ENCODE results near the gene PLEKHH1.

The PLEKHH1 gene

DNA sequence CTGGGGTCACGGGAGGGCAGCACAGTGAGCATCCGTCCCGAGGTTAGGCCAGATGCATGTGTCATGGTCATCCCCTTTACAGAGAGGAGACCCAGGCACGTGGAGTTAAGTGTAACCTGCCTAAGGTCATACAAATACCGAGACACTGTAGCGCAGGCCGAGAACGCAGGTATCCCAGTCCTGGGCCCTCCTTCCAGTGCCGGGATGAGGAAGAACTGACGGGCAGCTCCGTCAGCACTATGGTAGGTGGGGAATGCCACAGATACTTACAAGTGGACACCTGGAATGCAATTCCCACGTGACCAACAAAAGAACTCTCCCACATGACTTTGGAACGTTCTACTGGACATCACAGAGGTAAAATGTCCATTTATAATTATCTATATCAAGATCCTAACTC is 35.9 kb upstream of the PLEKHH1 start:
- TF ChIP-seq, protein P1, sequence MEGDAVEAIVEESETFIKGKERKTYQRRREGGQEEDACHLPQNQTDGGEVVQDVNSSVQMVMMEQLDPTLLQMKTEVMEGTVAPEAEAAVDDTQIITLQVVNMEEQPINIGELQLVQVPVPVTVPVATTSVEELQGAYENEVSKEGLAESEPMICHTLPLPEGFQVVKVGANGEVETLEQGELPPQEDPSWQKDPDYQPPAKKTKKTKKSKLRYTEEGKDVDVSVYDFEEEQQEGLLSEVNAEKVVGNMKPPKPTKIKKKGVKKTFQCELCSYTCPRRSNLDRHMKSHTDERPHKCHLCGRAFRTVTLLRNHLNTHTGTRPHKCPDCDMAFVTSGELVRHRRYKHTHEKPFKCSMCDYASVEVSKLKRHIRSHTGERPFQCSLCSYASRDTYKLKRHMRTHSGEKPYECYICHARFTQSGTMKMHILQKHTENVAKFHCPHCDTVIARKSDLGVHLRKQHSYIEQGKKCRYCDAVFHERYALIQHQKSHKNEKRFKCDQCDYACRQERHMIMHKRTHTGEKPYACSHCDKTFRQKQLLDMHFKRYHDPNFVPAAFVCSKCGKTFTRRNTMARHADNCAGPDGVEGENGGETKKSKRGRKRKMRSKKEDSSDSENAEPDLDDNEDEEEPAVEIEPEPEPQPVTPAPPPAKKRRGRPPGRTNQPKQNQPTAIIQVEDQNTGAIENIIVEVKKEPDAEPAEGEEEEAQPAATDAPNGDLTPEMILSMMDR (IDR thresholded peaks at IDR 0.05; ENCODE audit: control insufficient read depth, extremely low read depth, insufficient read depth), result no peak
- H3K4me3 ChIP-seq (ENCODE audit: low read depth, low read length), result no peak overlapping the region
- DNase-seq (ENCODE audit: low read depth), result no peak

DNA sequence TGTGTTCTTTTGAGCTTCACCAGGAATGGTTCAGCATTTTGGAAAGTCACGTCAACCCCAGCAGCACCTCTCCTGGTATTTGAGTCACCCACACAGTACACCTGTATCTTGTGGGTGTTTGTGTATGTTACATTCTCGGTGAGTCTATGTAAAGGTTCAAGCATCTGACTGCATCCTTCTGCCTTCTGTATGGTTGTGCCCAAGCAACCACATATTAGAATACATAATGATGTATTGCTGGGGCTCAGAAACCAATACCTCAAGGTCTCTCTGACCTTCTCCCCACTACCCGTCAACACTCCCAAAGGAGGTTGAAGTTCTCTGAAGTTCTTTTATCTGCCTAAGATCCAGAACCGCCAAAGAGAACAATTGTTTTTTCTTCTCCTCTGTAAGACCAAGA is 35.4 kb upstream of the PLEKHH1 start:
- DNase-seq (ENCODE audit: low read depth), result no peak
- H3K4me3 ChIP-seq (ENCODE audit: low read depth, low read length), result no peak overlapping the region
- TF ChIP-seq, protein P1 (IDR thresholded peaks at IDR 0.05; ENCODE audit: control insufficient read depth, extremely low read depth, insufficient read depth), result no peak

DNA sequence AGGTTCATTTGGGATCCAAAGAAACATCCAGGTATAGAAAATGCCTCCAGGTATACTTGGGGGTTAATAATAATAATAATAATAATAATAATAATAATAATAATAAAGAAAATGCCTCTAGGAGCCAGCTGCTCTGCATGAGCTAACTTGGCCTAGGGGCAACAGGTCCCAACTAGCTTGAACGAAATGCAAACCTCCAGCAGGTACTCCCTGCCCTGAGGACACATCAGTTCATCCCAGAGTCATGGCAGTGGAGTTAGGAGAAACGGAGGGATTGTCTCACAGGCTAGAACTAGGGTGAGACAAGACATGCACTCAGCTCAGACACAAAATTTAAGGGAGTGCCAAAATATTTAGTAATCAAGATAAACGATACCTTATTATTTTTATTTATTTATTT is 32.1 kb upstream of the PLEKHH1 start:
- DNase-seq (ENCODE audit: low read depth), result no peak
- H3K4me3 ChIP-seq (ENCODE audit: low read depth, low read length), result no peak overlapping the region
- TF ChIP-seq, protein P1 (IDR thresholded peaks at IDR 0.05; ENCODE audit: control insufficient read depth, extremely low read depth, insufficient read depth), result no peak

DNA sequence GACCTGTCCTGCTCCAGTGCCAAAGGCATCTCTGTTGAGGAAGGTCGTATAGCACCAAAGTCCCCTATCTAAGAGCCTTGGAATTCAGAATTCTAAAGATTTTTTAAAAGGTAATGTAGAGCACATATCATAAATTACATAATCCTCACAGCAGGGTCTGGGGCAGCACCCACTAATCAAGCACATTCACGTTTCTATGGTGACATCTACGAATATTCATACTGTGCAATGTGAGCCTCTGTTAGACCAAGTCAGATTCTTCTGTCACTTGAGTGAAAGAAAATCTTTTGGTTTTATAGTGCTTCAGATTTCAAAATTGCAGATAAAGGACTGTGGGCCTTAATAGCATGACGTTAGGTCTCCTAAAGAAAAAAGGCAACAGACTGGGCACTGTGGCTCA is 31.4 kb upstream of the PLEKHH1 start:
- no peak for DNase-seq (ENCODE audit: low read depth)
- TF ChIP-seq, protein P1 (IDR thresholded peaks at IDR 0.05; ENCODE audit: control insufficient read depth, extremely low read depth, insufficient read depth), result no peak
- no peak overlapping the region for H3K4me3 ChIP-seq (ENCODE audit: low read depth, low read length)

DNA sequence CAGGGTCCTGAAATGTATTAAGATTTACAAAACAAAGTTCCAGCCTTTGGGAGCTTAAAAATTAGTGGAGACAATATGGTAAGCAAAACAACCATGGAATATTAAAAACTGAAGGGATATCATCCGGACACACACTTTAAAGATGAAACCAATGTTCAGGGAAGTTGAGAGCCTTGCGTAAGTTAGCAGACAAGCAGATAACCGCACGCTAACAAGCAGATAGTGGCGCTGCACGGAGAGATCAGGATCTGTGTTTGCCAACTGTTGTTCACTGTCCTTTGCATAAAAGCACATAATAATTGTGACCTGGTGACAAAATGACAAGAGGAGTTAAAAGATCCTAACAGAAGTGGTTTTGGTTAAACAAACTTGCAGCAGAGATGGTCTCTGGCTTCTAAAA is 30.2 kb upstream of the PLEKHH1 start:
- no peak overlapping the region for H3K4me3 ChIP-seq (ENCODE audit: low read depth, low read length)

DNA sequence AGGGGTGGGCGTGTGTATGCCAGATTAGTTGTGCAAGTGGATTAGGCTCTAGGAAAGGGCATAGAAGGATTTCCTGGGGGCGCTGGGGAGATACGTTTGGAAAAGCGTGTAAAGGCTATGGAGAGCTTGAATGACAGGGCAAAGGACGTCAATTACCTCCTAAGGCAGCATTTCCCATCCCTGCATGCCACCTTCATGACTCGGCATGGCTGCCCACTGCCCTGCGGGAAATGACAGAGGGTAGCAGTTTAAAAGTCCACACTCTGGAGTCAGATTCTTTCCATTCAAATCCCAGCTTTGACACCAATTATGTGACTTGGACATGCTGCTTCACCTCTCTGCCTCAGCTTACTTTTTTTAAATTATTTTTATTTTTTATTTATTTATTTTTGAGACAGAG is 29.8 kb upstream of the PLEKHH1 start:
- H3K4me3 ChIP-seq (ENCODE audit: low read depth, low read length), result no peak overlapping the region
- DNase-seq (ENCODE audit: low read depth), result no peak
- TF ChIP-seq, protein P1 (IDR thresholded peaks at IDR 0.05; ENCODE audit: control insufficient read depth, extremely low read depth, insufficient read depth), result no peak

More for the DNA sequence above, 30.2 kb upstream of the PLEKHH1 start:
- no peak for DNase-seq (ENCODE audit: low read depth)
- TF ChIP-seq, protein P1 (IDR thresholded peaks at IDR 0.05; ENCODE audit: control insufficient read depth, extremely low read depth, insufficient read depth), result no peak

DNA sequence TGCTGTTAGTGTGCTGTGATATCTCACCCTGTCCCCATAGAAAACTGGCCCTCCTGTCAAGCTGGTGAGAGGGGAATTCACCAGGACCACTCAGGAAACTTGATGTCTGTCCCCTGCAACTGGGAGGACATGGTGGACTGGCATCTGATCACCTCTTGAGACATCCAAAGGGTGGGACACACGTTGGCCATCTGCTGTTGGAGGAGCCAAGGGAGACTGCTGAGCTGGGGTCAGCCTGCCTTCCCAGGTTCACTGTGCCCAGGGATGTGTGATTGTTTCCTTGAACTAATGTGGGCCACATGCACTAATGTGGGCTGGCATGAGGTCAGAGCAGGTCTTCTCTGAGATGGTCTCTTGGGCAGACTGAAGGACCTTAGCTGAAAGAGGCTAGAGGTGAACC is 27.8 kb upstream of the PLEKHH1 start:
- H3K4me3 ChIP-seq (ENCODE audit: low read depth, low read length), result no peak overlapping the region
- TF ChIP-seq, protein P1 (IDR thresholded peaks at IDR 0.05; ENCODE audit: control insufficient read depth, extremely low read depth, insufficient read depth), result no peak
- DNase-seq (ENCODE audit: low read depth), result no peak
